Spleen (tissue), 7 donors: ENCODE data around the gene NUAK1.

Experiments
- POLR2A ChIP-seq, 3 donors: fragments of 450-650 bp; IDR thresholded peaks; one replicate each; pipeline ENCODE4 v1.5.1; 2017; ENCODE audit warnings: antibody characterized with exemption in 3 of 3, mild to moderate bottlenecking in 1 of 3
- TF ChIP-seq, protein P1 (sequence below), 11 experiments: fragments of 200-600 bp in 7 of 11; fragments of 450-650 bp in 4 of 11; sonication (generic) in 4 of 11; IDR thresholded peaks in 8 of 11; conservative IDR thresholded peaks in 3 of 11; 1 replicate in 7 of 11; 2 replicates in 4 of 11; pipeline versions ENCODE4 v1.4.0 to v1.8.0; 2016 to 2021; ENCODE audit warnings: antibody characterized with exemption in 11 of 11, inconsistent platforms in 4 of 11, mild to moderate bottlenecking in 1 of 11
- donor health status: DM: no; HTN: no; CAD: no; lungs with moderate emphysema.
- donor health status: DM: no; HTN: no; CAD: no.
- donor health status: DM: no; HTN: no; CAD: no.

DNA sequence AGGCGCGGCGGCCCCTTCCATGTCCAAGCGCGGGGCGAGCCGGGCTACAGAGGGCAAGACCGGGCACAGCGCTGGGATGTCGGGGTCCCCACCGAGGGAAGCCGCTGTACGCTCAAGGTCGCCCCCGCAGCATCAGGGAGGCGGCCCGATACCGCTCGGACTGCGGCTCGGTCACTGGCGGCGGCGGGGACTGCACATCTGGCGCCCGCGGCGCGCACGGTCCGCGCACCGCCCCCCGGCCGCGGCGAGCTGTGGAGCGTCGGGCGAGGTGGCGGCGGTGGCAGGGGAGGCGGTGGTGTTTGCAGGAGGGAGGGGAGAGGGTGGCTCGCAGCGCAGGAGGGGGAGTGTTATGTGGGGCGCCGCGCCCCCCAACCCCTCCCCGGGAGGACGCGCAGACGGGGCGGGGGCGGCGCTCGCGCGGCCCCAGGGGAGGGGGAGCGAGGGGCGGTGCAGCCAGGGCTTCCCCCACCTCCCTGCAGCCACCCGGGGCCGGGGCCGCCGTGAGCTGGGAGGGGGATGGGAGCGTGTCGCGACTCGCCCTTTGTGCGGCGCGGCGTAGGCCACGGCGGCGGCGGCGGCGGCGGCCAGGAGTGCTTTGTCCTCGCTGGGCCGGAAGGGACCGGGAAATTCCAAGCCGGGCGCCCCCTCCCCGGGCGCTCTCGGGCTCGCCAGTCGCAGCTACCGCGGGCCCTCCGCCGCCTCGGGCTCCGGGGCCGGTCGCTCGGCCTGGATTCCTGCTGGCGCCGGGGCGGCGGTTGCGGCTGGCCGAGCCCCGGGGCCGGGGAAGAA is at the start of gene NUAK1:
- TF ChIP-seq, protein P1, sequence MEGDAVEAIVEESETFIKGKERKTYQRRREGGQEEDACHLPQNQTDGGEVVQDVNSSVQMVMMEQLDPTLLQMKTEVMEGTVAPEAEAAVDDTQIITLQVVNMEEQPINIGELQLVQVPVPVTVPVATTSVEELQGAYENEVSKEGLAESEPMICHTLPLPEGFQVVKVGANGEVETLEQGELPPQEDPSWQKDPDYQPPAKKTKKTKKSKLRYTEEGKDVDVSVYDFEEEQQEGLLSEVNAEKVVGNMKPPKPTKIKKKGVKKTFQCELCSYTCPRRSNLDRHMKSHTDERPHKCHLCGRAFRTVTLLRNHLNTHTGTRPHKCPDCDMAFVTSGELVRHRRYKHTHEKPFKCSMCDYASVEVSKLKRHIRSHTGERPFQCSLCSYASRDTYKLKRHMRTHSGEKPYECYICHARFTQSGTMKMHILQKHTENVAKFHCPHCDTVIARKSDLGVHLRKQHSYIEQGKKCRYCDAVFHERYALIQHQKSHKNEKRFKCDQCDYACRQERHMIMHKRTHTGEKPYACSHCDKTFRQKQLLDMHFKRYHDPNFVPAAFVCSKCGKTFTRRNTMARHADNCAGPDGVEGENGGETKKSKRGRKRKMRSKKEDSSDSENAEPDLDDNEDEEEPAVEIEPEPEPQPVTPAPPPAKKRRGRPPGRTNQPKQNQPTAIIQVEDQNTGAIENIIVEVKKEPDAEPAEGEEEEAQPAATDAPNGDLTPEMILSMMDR (IDR thresholded peaks at IDR 0.05 in 8 of 11, conservative IDR thresholded peaks at IDR 0.05 in 3 of 11) = no peak
- TF ChIP-seq POLR2A (IDR thresholded peaks at IDR 0.05) = no peak
